PC-9 (cell line): ENCODE results near the gene VEGFB. TPM values are rescaled to one million over a fixed set of nuclear protein-coding genes. Genes with fewer than 3 reads are reported as not detected.
A peak's percentile ranks its signal among the peaks of the same experiment; 100 is the strongest.

ENCODE experiments used
- BruUV-seq: library from RNA; stranded (reverse); fragments of 400-500 nt; replicated peaks from 2 replicates; lab custom pipeline; 2021; lab: Mats Ljungman, UMichigan
- CTCF ChIA-PET: fragments of 300-600 bp; sonication (Branson Sonifier 250); formaldehyde crosslinking; loops from one replicate; lab custom pipeline; 2022; ENCODE audit warnings: antibody characterized with exemption; lab: Charles Lee
- POLR2A ChIA-PET: fragments of 300-600 bp; sonication (Branson Sonifier 250); formaldehyde crosslinking; loops from one replicate; lab custom pipeline; 2022; ENCODE audit warnings: antibody characterized with exemption; ENCODE audit not compliant: unreplicated experiment; lab: Charles Lee
- DNase-seq, 2 experiments: peaks; one replicate each; pipeline versions ENCODE4 v3.0.0 to v3.0.0-alpha.2; 2015 to 2022; ENCODE audit warnings: mixed read lengths in 1 of 2
- H2AFZ ChIP-seq: fragments of 200-600 bp; sonication (generic); 2 replicates; pipeline ENCODE4 v1.8.1; 2017; ENCODE audit warnings: antibody characterized with exemption
- H3F3A ChIP-seq: fragments of 200-600 bp; sonication (generic); 2 replicates; pipeline ENCODE4 v1.8.1; 2017; ENCODE audit warnings: antibody characterized with exemption, mild to moderate bottlenecking, low read depth; ENCODE audit not compliant: insufficient read depth
- H3K27ac ChIP-seq: fragments of 200-600 bp; sonication (generic); 2 replicates; pipeline ENCODE4 v1.6.1; 2016; ENCODE audit warnings: mixed run types
- H3K27me3 ChIP-seq: fragments of 200-600 bp; sonication (generic); 2 replicates; pipeline ENCODE4 v1.6.1; 2016; ENCODE audit warnings: low read depth, mixed run types; ENCODE audit not compliant: insufficient read depth
- H3K36me3 ChIP-seq: fragments of 200-600 bp; sonication (generic); 2 replicates; pipeline ENCODE4 v1.6.1; 2016; ENCODE audit warnings: low read depth, mixed run types
- H3K4me1 ChIP-seq: fragments of 200-600 bp; sonication (generic); replicated peaks from 2 replicates; pipeline ENCODE4 v1.6.1; 2016; ENCODE audit warnings: mixed run types; ENCODE audit not compliant: insufficient read depth
- H3K4me2 ChIP-seq: fragments of 200-600 bp; sonication (generic); 2 replicates; pipeline ENCODE4 v1.6.1; 2017; ENCODE audit warnings: mixed run types
- H3K4me3 ChIP-seq: fragments of 200-600 bp; sonication (generic); 2 replicates; pipeline ENCODE4 v1.6.1; 2016; ENCODE audit warnings: mixed run types
- H3K79me2 ChIP-seq: fragments of 200-600 bp; sonication (generic); 2 replicates; pipeline ENCODE4 v1.6.1; 2017; ENCODE audit warnings: low read depth, mixed run types
- H3K9me2 ChIP-seq: fragments of 200-600 bp; sonication (generic); 2 replicates; pipeline ENCODE4 v1.8.1; 2017; ENCODE audit warnings: mild to moderate bottlenecking; ENCODE audit not compliant: insufficient read depth
- H3K9me3 ChIP-seq: fragments of 200-600 bp; sonication (generic); 2 replicates; pipeline ENCODE4 v1.8.1; 2016; ENCODE audit warnings: low read depth; ENCODE audit not compliant: insufficient read depth
- H4K20me1 ChIP-seq: fragments of 200-600 bp; sonication (generic); 2 replicates; pipeline ENCODE4 v1.8.1; 2017; ENCODE audit not compliant: insufficient read depth
- CTCF ChIP-seq: fragments of 200-600 bp; sonication (generic); conservative IDR thresholded peaks from 2 replicates; pipeline ENCODE4 v1.6.1; 2017; ENCODE audit warnings: mixed run types, antibody characterized with exemption, mild to moderate bottlenecking, moderate library complexity
- EZH2 ChIP-seq: fragments of 200-600 bp; sonication (generic); IDR thresholded peaks from 2 replicates; pipeline ENCODE4 v1.8.0; 2017; ENCODE audit warnings: antibody characterized with exemption, low read depth
- intact Hi-C: fragments of 100-400 bp; cut with micrococcal nuclease; formaldehyde crosslinking; loops from one replicate; pipeline ENCODE4 v1.10.0; 2022; ENCODE audit not compliant: unreplicated experiment
- total RNA-seq: library from RNA; stranded (reverse); gene quantifications from 2 replicates; pipeline ENCODE4 v1.2.3, GENCODE V29; 2021

VEGFB gene
- total RNA-seq, 1 experiment from 2014 or later = 129 TPM

GRCh38 chr11:64241241-64241490 lies 6.8 kb downstream of the VEGFB start:
- Histone ChIP-seq H3K9me3 (no peaks in the 10 kb centered on the region), H3K9me2 (no peaks in the 10 kb centered on the region), H4K20me1 (0 out of 2 replicates have a peak, but pooled peaks cover 6% of the 10 kb centered on the region), H3K79me2 (peaks cover 45% of the 10 kb centered on the region), H3K4me1 (peaks cover 43% of the 10 kb centered on the region), H3K4me2 (peak overlapping the region; percentile 95), H2AFZ (peak overlapping the region; percentile 69), H3K27ac (peak overlapping the region; percentile 97), H3K4me3 (peak overlapping the region; percentile 90), H3F3A (peaks cover 64% of the 10 kb centered on the region), H3K27me3 (no peaks in the 10 kb centered on the region), H3K36me3 (peaks cover 10% of the 10 kb centered on the region)
- TF ChIP-seq CTCF (no peak), EZH2 (no peak)
- ChIA-PET POLR2A (interaction anchor here (0.6 to 1.0 kb wide), 9 partner anchors 8 to 1617 kb away, joined by 3 to 17 read pairs (median 3); partner anchors contain the start of gene PRDX5), CTCF (interaction anchor here (0.6 to 1.5 kb wide), 4 partner anchors 31 to 615 kb away, joined by 3 to 11 read pairs (median 6); no protein-coding TSS in a partner anchor)
- BruUV-seq = no TSS peak
- DNase-seq = peak; percentile 92 to 100
- intact Hi-C loops = loop anchor here (1.0 to 2.0 kb wide), 3 partner anchors 29 to 76 kb away; partner anchors contain the start of genes ESRRA and TRMT112

DNA sequence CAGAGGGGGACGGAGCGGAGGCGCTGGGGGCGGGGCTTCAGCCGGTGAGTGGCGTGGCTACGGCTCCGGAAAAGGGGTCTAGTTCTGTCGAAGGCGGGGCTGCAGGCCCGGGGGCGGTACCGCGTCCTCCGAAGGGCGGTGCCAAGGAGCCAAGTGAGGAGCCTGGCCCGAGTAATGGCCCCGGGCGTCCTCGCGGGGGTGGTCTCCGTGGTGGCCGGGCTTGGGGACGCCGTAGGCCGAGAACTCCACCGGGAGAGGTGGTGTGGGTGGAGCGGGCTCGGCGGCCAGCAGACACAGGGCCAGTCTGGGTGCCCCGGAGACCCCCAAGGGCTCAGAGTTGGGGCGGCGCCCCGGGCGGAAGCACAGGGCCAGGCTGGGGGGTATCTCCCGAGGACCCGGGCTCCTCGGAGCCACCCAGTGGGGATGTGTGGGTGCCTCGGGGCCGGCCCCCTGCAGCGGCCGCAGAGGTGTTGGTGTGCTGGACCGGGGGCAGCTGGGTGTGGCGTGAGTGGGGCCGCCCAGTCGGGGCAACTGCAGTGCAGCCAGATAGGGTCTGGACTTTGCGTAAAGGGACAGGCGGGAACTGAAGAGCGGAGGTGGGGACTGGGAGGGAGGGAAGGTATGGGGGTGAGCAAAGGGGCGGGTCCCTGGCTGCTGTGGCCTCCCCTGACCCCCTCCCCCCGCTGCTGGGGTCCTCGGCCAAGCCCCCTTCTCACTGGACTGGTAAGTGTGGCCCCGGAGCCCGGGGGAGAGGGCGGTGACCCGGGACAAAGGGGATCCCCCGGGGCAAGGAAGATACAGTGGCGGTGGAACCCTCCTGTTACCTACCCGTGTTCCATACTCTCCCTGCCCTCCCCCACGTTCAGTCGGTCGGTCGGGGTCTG lies 7.3 kb downstream of the VEGFB start:
- peaks cover 45% of the 10 kb centered on the region for H3K79me2 ChIP-seq
- H2AFZ ChIP-seq = 0 out of 2 replicates have a peak overlapping the region, but pooled peaks have one; percentile 30
- H4K20me1 ChIP-seq = 0 out of 2 replicates have a peak, but pooled peaks cover 5% of the 10 kb centered on the region
- no peaks in the 10 kb centered on the region for H3K9me3 ChIP-seq
- CTCF ChIA-PET = interaction anchor here (0.6 to 1.5 kb wide), 4 partner anchors 30 to 614 kb away, joined by 3 to 11 read pairs (median 6); no protein-coding TSS in a partner anchor
- H3F3A ChIP-seq = peaks cover 64% of the 10 kb centered on the region
- BruUV-seq = no TSS peak
- peaks cover 10% of the 10 kb centered on the region for H3K36me3 ChIP-seq
- peak overlapping the region; percentile 72 for H3K4me2 ChIP-seq
- intact Hi-C loops = loop anchor here (1.0 to 2.0 kb wide), 3 partner anchors 29 to 75 kb away; partner anchors contain the start of genes ESRRA and TRMT112
- H3K4me1 ChIP-seq = peaks cover 43% of the 10 kb centered on the region
- H3K27ac ChIP-seq = peak overlapping the region; percentile 36
- no peaks in the 10 kb centered on the region for H3K9me2 ChIP-seq
- POLR2A ChIA-PET = interaction anchor here (0.6 to 1.0 kb wide), 10 partner anchors 9 to 1618 kb away, joined by 3 to 17 read pairs (median 4); partner anchors contain the start of gene PRDX5
- no peak for TF ChIP-seq EZH2
- no peaks in the 10 kb centered on the region for H3K27me3 ChIP-seq
- DNase-seq = peak; percentile 67 to 76
- peak overlapping the region; percentile 90 for H3K4me3 ChIP-seq

- intact Hi-C loops = no loop called here
- POLR2A ChIA-PET = no interaction called here
- Histone ChIP-seq H3K4me2 (peak overlapping the region; percentile 72), H4K20me1 (0 out of 2 replicates have a peak, but pooled peaks cover 5% of the 10 kb centered on the region), H3K27me3 (no peaks in the 10 kb centered on the region), H3K79me2 (peaks cover 45% of the 10 kb centered on the region), H3K4me3 (no peak overlapping the region), H3K9me3 (no peaks in the 10 kb centered on the region), H3F3A (peaks cover 71% of the 10 kb centered on the region), H3K36me3 (peaks cover 10% of the 10 kb centered on the region; the same call in 1 of the 2 replicates), H3K4me1 (peaks cover 44% of the 10 kb centered on the region), H3K27ac (no peak overlapping the region), H3K9me2 (no peaks in the 10 kb centered on the region), H2AFZ (no peak overlapping the region)
- CTCF ChIA-PET = no interaction called here
- TSS peak; percentile 3 for BruUV-seq
- TF ChIP-seq CTCF (no peak), EZH2 (no peak)
- no peak for DNase-seq
Observed at GRCh38 chr11:64243236-64243854, 9.0 kb downstream of the VEGFB start.
